GM12878 (cell line): ENCODE measurements around the gene KDM2A. TPM values are rescaled to one million over a fixed set of nuclear protein-coding genes. Genes with fewer than 3 reads are reported as not detected.
"Not testable (repeated sequence)": the region's sequence is repeated elsewhere in the genome, so short reads cannot be mapped to it uniquely, and the experiment has no call there.

Source experiments
- ATAC-seq: fragments of 200-7000 bp; cut with Tn5 transposase; 3 replicates; pipeline ENCODE4 v1.9.1; 2020; ENCODE audit warnings: mild to moderate bottlenecking, moderate library complexity
- BruUV-seq: library from RNA; stranded (reverse); fragments of 400-500 nt; replicated peaks from 2 replicates; lab custom pipeline; 2021; lab: Mats Ljungman, UMichigan
- CTCF ChIA-PET: fragments of 300-600 bp; sonication (Branson Sonifier 250); formaldehyde crosslinking; extraction: SDS; loops from one replicate; lab custom pipeline; 2021; ENCODE audit warnings: inconsistent platforms; lab: Yijun Ruan, JAX
- POLR2A ChIA-PET: fragments of 350-600 bp; formaldehyde crosslinking; extraction: SDS; loops from one replicate; lab custom pipeline; 2021; ENCODE audit warnings: inconsistent platforms; lab: Charles Lee
- RAD21 ChIA-PET: fragments of 300-600 bp; sonication (Branson Sonifier 250); formaldehyde crosslinking; loops from one replicate; lab custom pipeline; 2023; ENCODE audit warnings: antibody characterized with exemption; ENCODE audit not compliant: unreplicated experiment; lab: Charles Lee
- SMC1A ChIA-PET: fragments of 300-600 bp; sonication (Branson Sonifier 250); formaldehyde crosslinking; loops from one replicate; lab custom pipeline; 2023; ENCODE audit not compliant: unreplicated experiment, uncharacterized antibody; lab: Charles Lee
- DNase-seq: peaks from one replicate; pipeline ENCODE4 v3.0.0-alpha.2; 2011; ENCODE audit warnings: low read depth, low spot score
- FAIRE-seq: peaks from 3 replicates; lab custom pipeline; 2011; peaks lifted over from hg19 to GRCh38; lab: Jason Lieb, UNC
- H2AFZ ChIP-seq: 2 replicates; pipeline ENCODE4 v1.6.0; 2011; ENCODE audit warnings: low read depth, low read length, control low read depth; ENCODE audit not compliant: control insufficient read depth
- H3K27ac ChIP-seq: 2 replicates; pipeline ENCODE4 v1.5.1; 2011; ENCODE audit warnings: control low read depth; ENCODE audit not compliant: control insufficient read depth, insufficient read depth
- H3K27me3 ChIP-seq, 2 experiments: replicated peaks in 1 of 2; 2 replicates each; pipeline versions ENCODE4 v1.6.0 to v1.6.1; 2011; ENCODE audit warnings: low read length in 1 of 2; ENCODE audit not compliant: control insufficient read depth in 2 of 2, insufficient read depth in 2 of 2
- H3K36me3 ChIP-seq, 2 experiments: 2 replicates each; pipeline ENCODE4 v1.5.1; 2011; ENCODE audit warnings: low read length in 1 of 2; ENCODE audit not compliant: control insufficient read depth in 2 of 2, insufficient read depth in 2 of 2
- H3K4me1 ChIP-seq: 2 replicates; pipeline ENCODE4 v1.6.1; 2011; ENCODE audit warnings: mild to moderate bottlenecking, low read length, moderate library complexity, mixed read lengths; ENCODE audit not compliant: control insufficient read depth, insufficient read depth
- H3K4me2 ChIP-seq: 2 replicates; pipeline ENCODE4 v1.6.0; 2011; ENCODE audit warnings: control low read depth; ENCODE audit not compliant: control insufficient read depth, insufficient read depth
- H3K4me3 ChIP-seq: fragments of 200-600 bp; sonication (generic); 2 replicates; pipeline ENCODE4 v1.5.1; 2016
- H3K79me2 ChIP-seq: 2 replicates; pipeline ENCODE4 v1.6.0; 2011; ENCODE audit warnings: low read length; ENCODE audit not compliant: control insufficient read depth, insufficient read depth
- H3K9ac ChIP-seq: 2 replicates; pipeline ENCODE4 v1.8.0; 2011; ENCODE audit warnings: low read length, control low read depth, mixed read lengths; ENCODE audit not compliant: control insufficient read depth, insufficient read depth
- H3K9me3 ChIP-seq: replicated peaks from 3 replicates; pipeline ENCODE4 v1.5.1; 2011; ENCODE audit warnings: mild to moderate bottlenecking, low read length; ENCODE audit not compliant: control insufficient read depth, insufficient read depth
- H4K20me1 ChIP-seq: 2 replicates; pipeline ENCODE4 v1.6.0; 2011; ENCODE audit not compliant: control insufficient read depth, insufficient read depth
- CHD1 ChIP-seq: IDR thresholded peaks from 2 replicates; pipeline ENCODE4 v1.6.1; 2012; ENCODE audit warnings: low read depth, low read length, improper control_type of control experiment
- GATAD2B ChIP-seq: fragments of 450-650 bp; conservative IDR thresholded peaks from 2 replicates; pipeline ENCODE4 v1.6.1; 2017; ENCODE audit warnings: low read depth, mild to moderate bottlenecking, moderate library complexity
- IKZF1 ChIP-seq: fragments of 450-650 bp; conservative IDR thresholded peaks from 2 replicates; pipeline ENCODE4 v1.6.1; 2017; ENCODE audit warnings: antibody characterized with exemption, mild to moderate bottlenecking
- IRF4 ChIP-seq: IDR thresholded peaks from 2 replicates; pipeline ENCODE4 v1.6.1; 2011; ENCODE audit warnings: low read depth, low read length
- NBN ChIP-seq: fragments of 450-650 bp; IDR thresholded peaks from 2 replicates; pipeline ENCODE4 v1.6.1; 2016
- NR2C1 ChIP-seq: fragments of 450-650 bp; IDR thresholded peaks from 2 replicates; pipeline ENCODE4 v1.6.1; 2017; ENCODE audit warnings: antibody characterized with exemption, mild to moderate bottlenecking, moderate library complexity
- NRF1 ChIP-seq: conservative IDR thresholded peaks from 2 replicates; pipeline ENCODE4 v1.6.1; 2011; ENCODE audit warnings: mild to moderate bottlenecking, low read depth, low read length, improper control_type of control experiment
- PML ChIP-seq: IDR thresholded peaks from 2 replicates; pipeline ENCODE4 v1.6.1; 2012; ENCODE audit warnings: low read length, inconsistent platforms
- RUNX3 ChIP-seq: IDR thresholded peaks from 2 replicates; pipeline ENCODE4 v1.6.1; 2012; ENCODE audit warnings: low read length, inconsistent platforms
- ZNF384 ChIP-seq: IDR thresholded peaks from 2 replicates; pipeline ENCODE4 v1.6.1; 2012; ENCODE audit warnings: low read depth, mild to moderate bottlenecking, low read length, improper control_type of control experiment, borderline replicate concordance
- WGBS: methylation state at CpG from one replicate; pipeline ENCODE4 v1.1.6; 2016; ENCODE audit warnings: low lambda C conversion rate; ENCODE audit not compliant: insufficient replicate concordance, insufficient coverage; ENCODE audit errors: missing lambda C conversion rate; 5-methylcytosine and 5-hydroxymethylcytosine counted together
- in situ Hi-C: fragments of 300-500 bp; cut with MboI; formaldehyde crosslinking; loops from 9 replicates; pipeline ENCODE4 v1.14.3; 2018; ENCODE audit warnings: mixed read lengths
- intact Hi-C: fragments of 100-400 bp; cut with micrococcal nuclease; formaldehyde crosslinking; loops from one replicate; pipeline ENCODE4 v1.14.2; 2022; ENCODE audit not compliant: unreplicated experiment
- polyA plus RNA-seq, 11 experiments: library from polyadenylated mRNA; depleted of rRNA in 4 of 11; unstranded in 6 of 11; stranded (reverse) in 5 of 11; fragments of >200 nt; fragmentation: Nextera tagmentation in 4 of 11; fragmentation: Illumina TruSeq in 1 of 11; extraction: Ambion mirVana in 4 of 11; extraction: Trizol in 1 of 11; gene quantifications; 1 replicate in 1 of 11; 2 replicates in 10 of 11; pipeline versions ENCODE4 v1.2.1 to v1.2.3, GENCODE V29; 2011 to 2016; ENCODE audit warnings: inconsistent platforms in 2 of 11, missing spikeins in 2 of 11, low read depth in 1 of 11
- total RNA-seq, 4 experiments: library from RNA; depleted of rRNA in 3 of 4; stranded (reverse); fragments of >200 nt in 3 of 4; fragmentation: Illumina TruSeq in 1 of 4; extraction: Trizol in 1 of 4; gene quantifications; 2 replicates each; pipeline versions ENCODE4 v1.2.1 to v1.2.3, GENCODE V29; 2013 to 2021
- TF ChIP-seq, protein P1 (sequence below): fragments of 450-650 bp; IDR thresholded peaks from 2 replicates; pipeline ENCODE4 v1.6.1; 2017; ENCODE audit warnings: mild to moderate bottlenecking, low read depth, inconsistent platforms; ENCODE audit not compliant: poor library complexity, severe bottlenecking
- TF ChIP-seq, protein P2 (sequence below): fragments of 450-650 bp; IDR thresholded peaks from 2 replicates; pipeline ENCODE4 v1.6.1; 2016; ENCODE audit warnings: mild to moderate bottlenecking

The KDM2A gene
- total and polyA plus RNA-seq, 10 of the 15 experiments (the other 5 are each of a cell fraction or from before 2014, with no cell fraction given), result 10.5 to 69.3 (median 41.6) TPM

DNA sequence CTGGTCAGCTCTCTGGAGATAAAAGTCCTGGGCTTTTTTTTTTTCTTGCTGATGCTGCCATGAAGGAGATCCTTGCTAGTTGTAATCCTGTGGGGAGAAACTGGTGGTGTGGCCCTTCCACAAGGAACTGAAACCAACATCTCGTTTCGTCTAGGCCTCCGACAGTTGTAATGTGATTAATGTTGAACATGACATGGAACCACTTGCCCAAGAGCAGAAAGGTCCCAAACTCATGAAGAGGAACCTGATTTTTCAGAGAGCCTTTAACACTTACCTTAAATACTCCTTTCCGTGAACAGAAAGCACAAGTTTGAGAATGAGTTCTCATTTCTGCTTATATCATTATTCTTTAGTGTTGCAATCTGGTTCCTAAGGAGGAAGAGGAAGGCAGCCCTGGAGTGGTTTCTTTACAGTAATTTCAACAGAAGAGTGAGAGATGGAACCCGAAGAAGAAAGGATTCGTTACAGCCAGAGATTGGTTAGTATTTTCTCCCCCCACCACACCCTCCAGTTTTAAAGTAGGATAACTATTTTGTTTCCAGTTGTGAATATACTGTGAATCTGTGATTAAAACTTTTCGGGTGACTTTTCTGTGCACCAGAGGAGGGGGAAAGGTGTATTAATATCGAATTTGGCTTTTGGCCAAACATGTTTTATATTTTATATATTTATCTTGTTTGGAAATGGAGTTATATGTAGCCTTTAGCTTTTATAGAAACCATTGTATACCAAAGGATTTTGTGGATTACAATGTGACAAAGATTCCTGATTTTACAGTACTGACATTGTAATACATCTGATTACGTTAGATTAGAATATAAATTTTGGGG is 2.0 kb downstream of the KDM2A start (continued):
- no peak for TF ChIP-seq PML
- 0 out of 2 replicates have a peak, but pooled peaks have one; percentile 53 for TF ChIP-seq NBN
- TF ChIP-seq IKZF1, result peak; percentile 87
- TF ChIP-seq CHD1, result 0 out of 2 replicates have a peak, but pooled peaks have one; percentile 40
- TF ChIP-seq, protein P1, sequence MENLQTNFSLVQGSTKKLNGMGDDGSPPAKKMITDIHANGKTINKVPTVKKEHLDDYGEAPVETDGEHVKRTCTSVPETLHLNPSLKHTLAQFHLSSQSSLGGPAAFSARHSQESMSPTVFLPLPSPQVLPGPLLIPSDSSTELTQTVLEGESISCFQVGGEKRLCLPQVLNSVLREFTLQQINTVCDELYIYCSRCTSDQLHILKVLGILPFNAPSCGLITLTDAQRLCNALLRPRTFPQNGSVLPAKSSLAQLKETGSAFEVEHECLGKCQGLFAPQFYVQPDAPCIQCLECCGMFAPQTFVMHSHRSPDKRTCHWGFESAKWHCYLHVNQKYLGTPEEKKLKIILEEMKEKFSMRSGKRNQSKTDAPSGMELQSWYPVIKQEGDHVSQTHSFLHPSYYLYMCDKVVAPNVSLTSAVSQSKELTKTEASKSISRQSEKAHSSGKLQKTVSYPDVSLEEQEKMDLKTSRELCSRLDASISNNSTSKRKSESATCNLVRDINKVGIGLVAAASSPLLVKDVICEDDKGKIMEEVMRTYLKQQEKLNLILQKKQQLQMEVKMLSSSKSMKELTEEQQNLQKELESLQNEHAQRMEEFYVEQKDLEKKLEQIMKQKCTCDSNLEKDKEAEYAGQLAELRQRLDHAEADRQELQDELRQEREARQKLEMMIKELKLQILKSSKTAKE, result peak; percentile 30
- TF ChIP-seq, protein P2, sequence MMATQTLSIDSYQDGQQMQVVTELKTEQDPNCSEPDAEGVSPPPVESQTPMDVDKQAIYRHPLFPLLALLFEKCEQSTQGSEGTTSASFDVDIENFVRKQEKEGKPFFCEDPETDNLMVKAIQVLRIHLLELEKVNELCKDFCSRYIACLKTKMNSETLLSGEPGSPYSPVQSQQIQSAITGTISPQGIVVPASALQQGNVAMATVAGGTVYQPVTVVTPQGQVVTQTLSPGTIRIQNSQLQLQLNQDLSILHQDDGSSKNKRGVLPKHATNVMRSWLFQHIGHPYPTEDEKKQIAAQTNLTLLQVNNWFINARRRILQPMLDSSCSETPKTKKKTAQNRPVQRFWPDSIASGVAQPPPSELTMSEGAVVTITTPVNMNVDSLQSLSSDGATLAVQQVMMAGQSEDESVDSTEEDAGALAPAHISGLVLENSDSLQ, result peak; percentile 86
- TF ChIP-seq NR2C1, result no peak
- no peak for TF ChIP-seq NRF1
- peak; percentile 59; the same call in 1 of the 2 replicates for TF ChIP-seq ZNF384
- no peak for TF ChIP-seq GATAD2B
- TF ChIP-seq IRF4, result peak; percentile 93
- peak; percentile 79 for TF ChIP-seq RUNX3

DNA sequence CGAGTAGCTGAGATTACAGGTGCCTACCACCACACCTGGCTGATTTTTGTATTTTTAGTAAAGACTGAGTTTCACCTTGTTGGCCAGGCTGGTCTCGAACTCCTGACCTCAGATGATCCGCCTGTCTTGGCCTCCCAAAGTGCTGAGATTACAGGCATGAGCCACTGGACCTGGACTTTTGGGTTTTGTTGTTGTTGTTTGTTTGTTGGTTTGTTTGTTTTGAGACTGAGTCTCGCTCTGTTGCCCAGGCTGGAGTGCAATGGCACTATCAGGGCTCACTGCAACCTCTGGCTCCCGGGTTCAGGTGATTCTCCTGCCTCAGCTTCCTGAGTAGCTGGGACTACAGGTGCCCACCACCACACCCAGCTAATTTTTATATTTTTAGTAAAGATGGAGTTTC is 4.7 kb downstream of the KDM2A start:
- H3K9ac ChIP-seq, ATAC-seq, H3K9me3 ChIP-seq, H3K4me2 ChIP-seq, H3K27ac ChIP-seq, POLR2A ChIA-PET, BruUV-seq, H2AFZ ChIP-seq, H3K27me3 ChIP-seq, H3K4me1 ChIP-seq, DNase-seq, FAIRE-seq, CTCF ChIA-PET, H4K20me1 ChIP-seq, in situ Hi-C loops, SMC1A ChIA-PET: not testable (repeated sequence)
- 52% methylated on average over 5 of the region's 5 CpGs for WGBS
- Histone ChIP-seq H3K79me2 (peaks cover 88% of the 10 kb centered on the region), H3K4me3 (peak overlapping the region; percentile 42; the same call in 1 of the 2 replicates), H3K36me3 (peaks cover 0 to 27% of the 10 kb centered on the region in 2 experiments; a peak in 3 of 4 replicates)
- intact Hi-C loops, result loop anchor here (5.0 kb wide), 1 partner anchor 38 kb away; no protein-coding TSS in a partner anchor
- RAD21 ChIA-PET, result interaction anchor here (0.6 kb wide), 1 partner anchor 96 kb away, joined by 5 read pairs; no protein-coding TSS in a partner anchor
